HL-60/S4 (cell line): ENCODE measurements around the gene IPMK.
"Not testable (repeated sequence)": the region's sequence is repeated elsewhere in the genome, so short reads cannot be mapped to it uniquely, and the experiment has no call there.

Source experiments
- in situ Hi-C: fragments of 300-500 bp; cut with MboI; formaldehyde crosslinking; loops from 2 replicates; pipeline ENCODE4 v1.14.3; 2022; ENCODE audit warnings: low sequenced_read_pairs

Gene IPMK

DNA sequence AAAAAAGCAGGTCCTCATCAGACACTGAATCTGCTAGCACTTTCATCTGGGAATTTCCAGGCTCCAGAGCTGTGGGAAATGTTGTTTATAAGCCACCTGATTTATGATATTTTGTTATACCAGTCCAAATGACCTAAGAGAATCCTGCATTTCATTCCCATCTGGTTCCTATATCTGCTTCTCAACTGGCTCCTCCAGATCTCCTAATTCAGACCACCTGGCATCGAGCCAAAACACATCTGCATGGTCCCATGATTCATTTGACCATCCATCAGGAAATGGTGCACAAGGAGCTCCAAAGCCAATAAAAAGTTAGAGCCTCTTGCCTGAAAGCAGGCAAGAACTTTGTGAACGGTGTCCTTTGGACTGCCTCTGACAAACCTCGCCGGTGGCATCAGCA lies 108.9 kb downstream of the IPMK start:
- in situ Hi-C loops, result no loop called here

- in situ Hi-C loops, result no loop called here
Observed at GRCh38 chr10:58157076-58157766, 110.5 kb downstream of the IPMK start.

DNA sequence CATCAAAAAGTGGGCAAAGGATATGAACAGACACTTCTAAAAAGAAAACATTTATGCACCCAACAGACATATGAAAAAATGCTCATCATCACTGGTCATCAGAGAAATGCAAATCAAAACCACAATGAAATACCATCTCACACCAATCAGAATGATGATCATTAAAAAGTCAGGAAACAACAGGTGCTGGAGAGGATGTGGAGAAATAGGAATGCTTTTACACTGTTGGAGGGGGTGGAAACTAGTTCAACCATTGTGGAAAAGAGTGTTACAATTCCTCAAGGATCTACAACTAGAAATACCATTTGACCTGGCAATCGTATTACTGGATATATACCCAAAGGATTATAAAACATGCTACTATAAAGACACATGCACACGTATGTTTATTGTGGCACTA lies 111.8 kb downstream of the IPMK start:
- in situ Hi-C loops, result not testable (repeated sequence)

- in situ Hi-C loops, result no loop called here
Observed at GRCh38 chr10:58153751-58154150, 113.9 kb downstream of the IPMK start.

DNA sequence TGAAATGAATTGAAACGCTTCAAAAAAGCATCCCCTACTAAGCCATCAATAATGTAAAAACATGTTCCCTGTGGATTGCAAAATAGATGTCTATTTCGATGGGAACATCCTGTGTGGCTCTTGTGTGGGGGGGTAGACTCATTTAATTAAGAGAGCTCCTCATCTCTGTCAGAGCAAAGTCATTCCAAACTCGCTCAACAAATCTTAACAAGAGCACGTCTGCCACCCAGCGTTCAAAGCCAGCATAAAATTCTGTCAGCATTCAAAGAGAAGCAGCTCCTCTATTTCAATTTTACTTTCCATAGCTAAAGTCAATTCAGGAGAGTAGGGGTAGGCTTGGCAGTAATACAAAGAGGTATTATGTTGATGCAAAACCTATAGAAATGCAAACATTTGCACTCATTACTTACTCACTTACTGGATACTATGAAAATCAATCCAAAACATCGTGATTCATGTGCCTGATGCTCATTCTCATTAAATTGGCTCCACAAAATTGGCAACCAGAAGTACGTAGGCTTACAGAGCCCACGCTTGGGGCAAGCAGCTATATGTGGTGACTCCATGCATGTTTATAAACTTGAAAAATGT lies 114.9 kb downstream of the IPMK start:
- in situ Hi-C loops, result no loop called here

- in situ Hi-C loops, result no loop called here
Observed at GRCh38 chr10:58150290-58150689, 117.4 kb downstream of the IPMK start.

GRCh38 chr10:58143944-58144343 lies 123.8 kb downstream of the IPMK start:
- in situ Hi-C loops, result no loop called here
